Epidermal melanocyte (primary cell): ENCODE results near the gene SPTY2D1.
A peak's percentile ranks its signal among the peaks of the same experiment; 100 is the strongest.
"Not testable (repeated sequence)": the region's sequence is repeated elsewhere in the genome, so short reads cannot be mapped to it uniquely, and the experiment has no call there.

Source experiments
- DNase-seq: peaks from one replicate; pipeline ENCODE4 v3.0.0; 2011; ENCODE audit warnings: low spot score; ENCODE audit not compliant: insufficient read length

Gene SPTY2D1, protein sequence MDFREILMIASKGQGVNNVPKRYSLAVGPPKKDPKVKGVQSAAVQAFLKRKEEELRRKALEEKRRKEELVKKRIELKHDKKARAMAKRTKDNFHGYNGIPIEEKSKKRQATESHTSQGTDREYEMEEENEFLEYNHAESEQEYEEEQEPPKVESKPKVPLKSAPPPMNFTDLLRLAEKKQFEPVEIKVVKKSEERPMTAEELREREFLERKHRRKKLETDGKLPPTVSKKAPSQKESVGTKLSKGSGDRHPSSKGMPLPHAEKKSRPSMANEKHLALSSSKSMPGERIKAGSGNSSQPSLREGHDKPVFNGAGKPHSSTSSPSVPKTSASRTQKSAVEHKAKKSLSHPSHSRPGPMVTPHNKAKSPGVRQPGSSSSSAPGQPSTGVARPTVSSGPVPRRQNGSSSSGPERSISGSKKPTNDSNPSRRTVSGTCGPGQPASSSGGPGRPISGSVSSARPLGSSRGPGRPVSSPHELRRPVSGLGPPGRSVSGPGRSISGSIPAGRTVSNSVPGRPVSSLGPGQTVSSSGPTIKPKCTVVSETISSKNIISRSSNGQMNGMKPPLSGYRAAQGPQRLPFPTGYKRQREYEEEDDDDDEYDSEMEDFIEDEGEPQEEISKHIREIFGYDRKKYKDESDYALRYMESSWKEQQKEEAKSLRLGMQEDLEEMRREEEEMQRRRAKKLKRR

DNA sequence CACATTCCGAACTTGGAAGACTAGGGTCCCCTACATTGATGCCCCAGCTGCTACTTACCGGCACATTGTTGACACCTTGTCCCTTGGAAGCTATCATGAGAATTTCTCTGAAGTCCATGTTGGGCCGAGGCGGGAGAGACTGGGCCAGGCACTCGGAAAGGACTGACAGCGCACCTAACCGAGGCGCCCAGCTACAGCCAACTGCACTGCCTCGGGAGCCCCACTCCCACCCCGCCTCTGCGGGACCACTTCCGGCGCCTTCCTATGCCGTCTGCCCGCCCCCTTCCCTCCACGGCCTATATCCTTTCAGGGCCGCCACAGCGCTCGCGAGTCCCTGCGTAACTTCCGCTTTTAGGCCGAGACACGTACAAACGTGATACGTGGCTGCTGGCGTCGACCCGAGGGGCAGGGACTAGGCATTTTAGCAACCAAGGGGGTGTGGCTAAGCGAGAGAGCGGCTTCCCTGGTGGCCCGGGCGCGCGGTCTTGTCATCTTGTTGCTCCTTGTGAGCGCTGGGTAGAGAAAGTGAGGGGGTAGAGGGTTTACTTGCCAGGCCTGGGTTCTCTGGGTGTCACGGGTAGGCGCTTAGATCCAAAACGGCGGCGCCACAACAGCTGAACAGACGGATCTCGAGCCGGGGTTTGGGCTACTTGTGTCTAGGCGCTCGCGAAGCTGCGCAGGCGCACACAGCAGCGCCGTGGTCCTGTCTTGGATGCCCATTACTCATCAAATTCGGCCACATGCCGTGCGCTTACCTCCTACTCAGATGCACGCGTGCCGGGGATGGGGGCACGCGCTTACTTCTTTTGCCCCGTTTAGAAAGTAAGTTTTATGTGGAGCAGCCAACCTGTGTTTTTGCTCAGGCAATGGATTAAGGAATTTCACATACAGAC lies at the start of gene SPTY2D1:
Gene SPTY2D1 (minus strand): TSS at position 203 of the 893 bp plus-strand sequence. CDS start 85 bp downstream, at position 118.
- DNase-seq = peak; percentile 88

DNA sequence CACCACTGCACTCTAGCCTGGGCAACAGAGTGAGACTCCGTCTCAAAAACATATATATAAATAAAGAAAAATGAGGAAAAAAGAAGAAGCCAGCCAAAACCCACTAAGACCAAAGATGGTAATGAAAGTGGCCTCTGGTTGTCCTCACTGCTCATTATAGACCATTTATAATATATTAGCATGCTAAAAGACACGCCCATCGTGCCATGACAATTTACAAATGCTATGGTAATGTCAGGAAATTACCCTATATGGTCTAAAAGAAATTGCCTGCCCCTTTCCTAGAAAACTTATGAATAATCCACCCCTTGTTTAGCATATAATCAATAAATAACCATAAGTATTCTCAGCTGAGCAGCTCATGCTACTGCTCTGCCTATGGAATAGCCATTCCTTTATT lies 48.3 kb upstream of the SPTY2D1 start:
- no peak for DNase-seq

DNA sequence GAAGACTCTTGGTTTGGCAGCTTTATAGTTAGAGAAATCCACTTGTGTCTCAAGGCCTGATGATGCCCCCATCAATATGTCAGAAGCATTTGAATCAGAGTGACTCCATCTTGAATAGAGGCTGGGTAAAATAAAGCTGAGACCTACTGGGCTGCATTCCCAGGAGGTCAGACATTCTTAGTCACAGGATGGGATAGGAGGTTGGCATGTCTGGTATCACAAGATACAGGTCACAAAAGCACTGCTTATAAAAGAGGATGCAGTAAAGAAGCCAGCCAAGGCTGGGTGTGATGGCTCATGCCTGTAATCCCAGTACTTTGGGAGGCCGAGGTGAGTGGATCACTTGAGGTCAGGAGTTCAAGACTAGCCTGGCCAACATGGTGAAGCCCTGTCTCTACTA lies 47.8 kb upstream of the SPTY2D1 start:
- not testable (repeated sequence) for DNase-seq

DNA sequence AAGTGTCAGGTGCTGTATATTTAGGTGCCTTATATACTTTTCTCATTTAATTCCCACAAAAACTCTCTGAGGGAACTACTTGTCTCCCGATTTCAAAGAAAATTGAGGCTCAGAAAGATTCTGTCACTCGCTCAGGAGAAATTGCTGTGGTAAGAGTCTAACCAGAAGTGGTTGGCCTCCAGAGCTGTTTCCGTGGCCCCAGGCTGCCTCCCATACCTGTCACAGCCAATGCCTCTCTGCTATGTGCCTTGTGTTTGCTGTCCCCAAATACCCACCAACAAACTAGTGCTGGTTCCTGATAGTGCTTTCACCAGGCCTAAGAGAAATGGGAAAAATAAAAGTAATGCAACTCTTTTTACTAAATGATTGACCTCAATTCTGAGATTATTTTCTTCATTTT lies 43.4 kb upstream of the SPTY2D1 start:
- DNase-seq = no peak

DNA sequence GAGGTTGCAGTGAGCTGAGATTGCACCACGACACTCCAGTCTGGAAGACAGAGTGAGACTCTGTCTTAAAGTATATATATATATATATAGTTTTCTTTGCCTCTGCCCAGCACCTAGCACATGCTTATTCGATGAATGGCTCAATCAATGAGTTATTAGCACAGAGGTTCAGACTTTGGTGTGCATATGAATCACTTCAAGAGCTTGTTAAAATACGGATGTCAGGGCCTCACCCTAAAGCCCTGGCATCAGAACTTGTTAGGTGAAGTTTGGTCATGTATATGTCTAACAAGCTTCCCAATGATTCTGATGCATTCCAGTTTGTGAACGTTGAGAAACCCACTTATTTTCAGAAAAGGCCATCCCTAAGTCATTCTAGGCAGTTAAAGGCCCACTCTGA lies 42.7 kb upstream of the SPTY2D1 start:
- DNase-seq = no peak

DNA sequence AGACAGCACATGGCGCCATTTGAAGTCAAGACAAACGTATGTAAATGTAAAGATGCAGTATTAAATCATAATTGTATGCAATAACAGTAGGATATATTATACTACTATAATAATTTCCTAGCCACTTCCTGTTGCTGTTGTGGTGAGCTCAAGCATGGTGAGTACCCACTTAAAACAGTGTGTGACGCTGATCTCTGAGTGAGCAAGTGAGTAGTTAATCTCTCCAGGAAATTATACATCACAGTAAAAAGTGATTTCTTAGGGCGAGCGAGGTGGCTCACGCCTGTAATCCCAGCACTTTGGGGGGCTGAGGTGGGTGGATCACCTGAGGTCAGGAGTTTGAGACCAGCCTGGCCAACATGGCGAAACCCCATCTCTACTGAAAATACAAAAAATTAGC lies 38.1 kb upstream of the SPTY2D1 start:
- DNase-seq = not testable (repeated sequence)

DNA sequence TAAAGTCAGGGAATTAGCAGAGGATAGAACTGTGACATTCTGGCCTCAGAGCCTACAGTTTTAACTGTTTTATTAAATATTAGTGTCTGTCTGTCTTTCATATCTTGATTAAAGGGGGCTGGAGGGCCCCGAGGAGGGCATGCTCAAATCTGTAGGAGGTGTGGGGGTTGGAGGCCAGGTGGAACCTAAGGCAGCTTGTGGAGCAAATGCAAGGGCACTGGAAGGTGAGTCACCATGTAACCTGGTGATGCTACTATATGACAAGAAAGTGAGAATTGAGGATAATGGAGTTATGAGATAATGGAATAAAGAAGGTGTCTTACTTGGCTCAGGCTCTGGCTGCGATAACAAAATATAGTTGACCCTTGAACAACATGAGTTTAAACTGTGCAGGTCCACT lies 37.1 kb upstream of the SPTY2D1 start:
- no peak for DNase-seq

DNA sequence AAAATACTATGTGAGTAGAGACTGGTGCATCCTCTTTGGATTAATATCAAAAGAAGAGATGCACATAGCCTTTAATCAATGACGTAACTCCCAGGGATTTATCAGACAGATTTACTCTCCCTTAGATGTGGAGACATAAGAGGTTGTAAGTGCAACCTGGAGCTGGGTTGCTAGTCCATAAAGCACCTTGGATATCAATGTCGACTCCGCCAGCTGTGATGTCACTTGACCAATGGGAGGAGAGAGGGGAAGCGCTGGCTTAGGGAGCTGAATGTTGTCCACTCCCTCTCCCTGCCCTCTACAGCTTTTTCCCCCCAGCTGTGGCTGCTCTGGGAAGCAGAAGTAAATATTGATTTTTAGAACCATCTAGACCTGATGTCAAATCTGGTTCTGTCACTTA lies 35.6 kb upstream of the SPTY2D1 start:
- no peak for DNase-seq

DNA sequence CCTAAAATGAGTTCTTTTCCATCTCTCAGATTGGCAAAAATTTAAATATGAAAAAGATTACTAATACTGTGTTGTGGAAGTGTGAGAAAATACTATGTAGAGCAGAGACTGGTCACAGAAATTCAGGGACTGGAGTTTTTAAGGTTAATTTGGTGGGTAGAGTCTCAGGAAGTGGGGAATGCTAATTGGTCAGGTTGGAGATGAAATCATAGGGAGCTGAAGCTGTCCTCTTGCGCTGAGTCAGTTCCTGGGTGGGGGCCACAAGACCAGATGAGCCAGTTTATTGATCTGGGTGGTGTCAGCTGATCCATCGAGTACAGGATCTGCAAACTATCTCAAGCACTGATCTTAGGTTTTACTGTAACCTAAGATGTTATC lies 35.1 kb upstream of the SPTY2D1 start:
- DNase-seq = no peak

DNA sequence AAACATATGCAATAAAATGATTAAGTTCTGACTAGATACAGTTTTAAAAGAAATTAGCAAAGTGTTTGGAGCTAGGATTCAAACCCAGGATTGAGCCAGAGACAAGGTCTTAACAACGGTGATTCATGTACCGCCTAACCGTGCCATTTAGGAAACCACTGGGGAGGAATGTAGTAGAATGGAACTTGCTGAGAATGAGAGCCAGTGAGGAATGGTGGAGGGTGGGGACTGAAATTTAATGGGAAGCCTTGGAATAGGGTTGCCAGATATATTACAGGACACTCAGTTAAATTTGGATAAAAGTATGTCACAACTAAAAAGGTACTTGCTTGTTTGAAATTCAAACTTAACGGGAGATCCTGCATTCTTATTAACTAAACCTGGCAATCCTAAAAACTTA lies 34.0 kb upstream of the SPTY2D1 start:
- DNase-seq = no peak

DNA sequence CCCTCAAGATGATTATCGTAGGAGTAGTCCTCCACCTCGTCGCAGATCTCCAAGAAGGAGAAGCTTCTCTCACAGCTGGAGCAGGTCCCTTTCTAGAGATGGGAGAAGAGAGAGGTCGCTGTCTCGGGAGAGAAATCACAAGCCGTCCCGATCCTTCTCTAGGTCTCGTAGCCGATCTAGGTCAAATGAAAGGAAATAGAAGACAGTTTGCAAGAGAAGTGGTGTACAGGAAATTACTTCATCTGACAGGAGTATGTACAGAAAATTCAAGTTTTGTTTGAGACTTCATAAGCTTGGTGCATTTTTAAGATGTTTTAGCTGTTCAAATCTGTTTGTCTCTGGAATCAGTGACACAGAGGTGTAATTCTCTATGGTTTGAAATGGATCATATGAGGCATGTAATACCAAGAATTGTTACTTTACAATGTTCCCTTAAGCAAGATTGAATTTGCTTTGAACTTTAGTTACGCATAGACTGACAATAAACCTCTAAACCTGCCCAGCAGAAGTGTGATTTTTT lies 31.3 kb upstream of the SPTY2D1 start:
- DNase-seq = not testable (repeated sequence)

DNA sequence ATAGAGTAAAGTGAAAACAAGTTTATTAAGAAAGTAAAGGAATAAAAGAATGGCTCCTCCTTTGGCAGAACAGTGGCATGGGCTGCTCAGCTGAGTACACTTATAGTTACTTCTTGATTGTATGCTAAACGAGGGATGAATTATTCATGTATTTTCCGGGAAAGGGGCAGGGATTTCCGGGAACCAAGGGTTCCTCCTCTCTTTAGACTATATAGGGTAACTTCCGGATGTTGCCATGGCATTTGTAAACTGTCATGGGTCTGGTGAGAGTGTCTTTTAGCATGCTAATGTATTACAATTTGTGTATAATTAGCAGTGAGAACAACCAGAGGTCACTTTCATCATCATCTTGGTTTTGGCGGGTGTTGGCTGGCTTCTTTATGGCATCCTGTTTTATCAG lies 23.5 kb upstream of the SPTY2D1 start:
- DNase-seq = no peak

DNA sequence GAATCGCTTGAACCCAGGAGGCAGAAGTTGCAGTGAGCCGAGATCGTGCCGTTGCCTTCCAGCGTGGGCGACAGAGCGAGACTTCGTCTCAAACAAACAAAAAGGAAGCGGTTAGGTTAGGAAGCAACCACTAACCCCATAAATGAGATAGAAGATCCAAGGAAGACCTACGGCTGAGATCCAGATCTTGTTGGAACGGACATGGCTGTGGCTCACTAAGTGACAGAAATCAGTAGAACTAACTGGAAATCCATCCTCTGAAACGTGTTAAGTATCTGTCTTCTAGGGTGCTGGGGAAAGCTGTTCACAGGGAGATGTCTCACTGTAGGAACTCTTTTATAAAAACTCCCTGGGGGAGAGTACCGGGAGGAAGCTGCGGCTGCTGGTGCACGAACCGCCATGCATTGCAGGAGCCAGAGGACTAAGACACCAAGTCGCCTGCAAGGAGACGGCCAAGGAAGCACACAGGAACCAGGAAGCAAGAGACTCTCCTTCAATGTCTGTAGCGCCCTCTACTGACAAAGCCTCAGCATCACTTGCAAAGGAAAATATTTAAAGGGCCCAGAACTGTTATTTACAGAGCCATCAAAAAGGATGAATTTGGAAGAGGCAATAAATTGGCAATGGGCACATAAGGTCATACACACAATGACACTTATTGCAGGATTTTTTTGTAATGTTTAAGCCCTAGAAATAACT lies 16.9 kb upstream of the SPTY2D1 start:
- DNase-seq = peak; percentile 49

DNA sequence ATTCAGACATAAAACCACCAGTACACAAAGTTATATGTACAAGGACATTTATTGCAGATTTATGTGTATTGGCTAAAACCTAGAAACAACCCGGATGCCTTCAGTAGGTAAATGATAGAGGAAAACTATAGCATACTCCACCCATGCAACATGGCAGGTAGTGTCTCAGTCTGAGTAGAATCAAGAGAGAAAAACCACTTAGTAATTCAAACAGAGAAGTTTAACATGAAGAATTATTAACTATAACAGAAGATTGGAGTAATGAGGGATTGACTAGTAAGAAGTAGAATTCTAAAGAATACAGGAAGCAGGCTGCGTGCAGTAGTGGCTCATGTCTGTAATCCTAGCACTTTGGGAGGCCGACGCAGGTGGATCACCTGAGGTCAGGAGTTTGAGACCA lies 16.2 kb upstream of the SPTY2D1 start:
- DNase-seq = no peak

DNA sequence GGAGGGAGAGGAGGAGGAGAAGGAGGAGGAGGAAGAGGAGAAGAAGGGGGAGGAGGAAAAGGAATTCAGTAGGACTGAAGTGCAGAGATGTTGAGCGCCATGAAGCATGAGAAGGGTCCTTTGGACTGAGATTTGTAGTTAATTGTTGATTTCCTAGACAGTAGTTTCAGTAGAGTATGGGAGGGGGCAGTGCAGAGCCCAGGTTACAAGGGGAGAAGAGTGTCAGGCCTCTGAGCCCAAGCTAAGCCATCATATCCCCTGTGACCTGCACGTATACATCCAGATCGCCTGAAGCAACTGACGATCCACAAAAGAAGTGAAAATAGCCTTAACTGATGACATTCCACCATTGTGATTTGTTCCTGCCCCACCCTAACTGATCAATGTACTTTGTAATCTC lies 8.9 kb upstream of the SPTY2D1 start:
- not testable (repeated sequence) for DNase-seq

DNA sequence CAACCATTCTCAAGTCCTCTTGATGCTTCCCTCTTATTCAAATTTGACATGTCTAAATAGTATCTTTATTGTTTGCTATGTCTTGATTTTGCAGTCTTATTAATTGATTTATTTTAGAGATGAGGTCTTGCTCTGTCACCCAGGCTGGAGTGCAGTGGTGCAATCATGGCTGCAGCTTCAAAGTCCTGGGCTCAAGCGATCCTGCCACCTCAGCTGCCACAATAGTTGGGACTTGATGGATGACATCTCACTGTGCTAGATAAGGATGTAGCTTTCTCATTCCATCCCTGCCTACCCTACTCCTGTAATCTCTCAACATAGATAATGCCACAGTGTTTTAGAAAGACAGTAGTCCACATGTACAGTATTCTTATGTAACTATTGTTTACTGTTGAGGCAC lies 7.5 kb upstream of the SPTY2D1 start:
- no peak for DNase-seq

DNA sequence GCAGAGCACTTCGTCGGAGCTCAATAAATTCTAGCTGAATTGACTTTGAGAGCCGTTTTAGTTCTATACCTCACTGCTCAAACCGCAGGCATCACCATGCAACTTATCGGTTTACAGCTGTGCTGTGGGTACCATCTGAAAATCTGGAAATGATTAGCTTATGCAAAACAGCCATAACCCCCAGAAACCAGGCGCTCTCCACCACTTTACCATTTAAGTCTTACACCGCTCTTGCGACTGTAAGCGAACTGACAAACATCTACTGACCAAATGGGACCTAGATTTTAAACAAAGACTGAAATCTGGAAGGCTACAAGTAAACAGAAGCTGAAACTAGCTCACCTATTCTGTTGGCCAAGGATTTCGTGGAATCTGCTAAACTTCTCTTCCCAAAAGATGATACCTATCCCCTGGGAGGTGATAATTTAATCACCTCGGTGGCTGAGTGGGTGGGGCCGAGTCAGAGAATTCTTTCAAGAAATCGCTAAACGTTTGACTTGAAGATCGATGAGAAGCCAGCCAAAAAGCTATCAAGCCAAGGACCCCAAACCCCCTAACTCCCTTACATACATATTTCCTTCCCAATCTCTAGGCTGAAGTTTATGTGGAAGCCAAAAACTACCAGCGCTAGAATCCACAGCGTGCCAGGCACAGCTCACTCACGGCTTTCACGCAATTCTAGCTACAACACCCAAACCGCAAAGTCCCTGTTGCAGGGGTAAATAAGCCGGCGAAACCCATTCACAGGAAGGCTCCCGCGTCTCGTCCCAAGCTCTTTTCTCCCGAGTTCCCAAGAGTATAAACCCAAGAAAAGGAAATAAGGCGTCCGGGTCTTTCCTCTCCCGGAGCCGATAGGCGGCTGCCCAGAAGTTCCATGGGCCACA lies 644 bp downstream of the SPTY2D1 start:
- DNase-seq = no peak

DNA sequence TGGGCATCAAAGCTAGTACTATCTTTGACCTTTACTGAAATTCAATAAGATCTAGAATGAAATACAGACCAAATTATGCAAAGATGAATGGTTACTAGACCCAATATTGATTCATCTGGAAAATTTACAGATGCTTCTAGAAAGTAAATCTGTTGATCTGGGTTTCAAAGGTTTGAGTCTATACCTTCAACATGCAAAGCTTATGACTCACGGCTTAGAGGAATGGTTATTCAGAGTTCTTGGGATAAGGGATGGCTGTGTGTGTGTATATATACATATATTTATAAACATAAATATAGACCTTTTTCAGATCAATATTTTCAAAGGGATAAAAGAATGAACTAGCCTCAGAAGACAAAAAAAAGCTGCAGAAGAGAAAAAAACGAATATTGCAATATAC lies 1.3 kb downstream of the SPTY2D1 start:
- DNase-seq = no peak

DNA sequence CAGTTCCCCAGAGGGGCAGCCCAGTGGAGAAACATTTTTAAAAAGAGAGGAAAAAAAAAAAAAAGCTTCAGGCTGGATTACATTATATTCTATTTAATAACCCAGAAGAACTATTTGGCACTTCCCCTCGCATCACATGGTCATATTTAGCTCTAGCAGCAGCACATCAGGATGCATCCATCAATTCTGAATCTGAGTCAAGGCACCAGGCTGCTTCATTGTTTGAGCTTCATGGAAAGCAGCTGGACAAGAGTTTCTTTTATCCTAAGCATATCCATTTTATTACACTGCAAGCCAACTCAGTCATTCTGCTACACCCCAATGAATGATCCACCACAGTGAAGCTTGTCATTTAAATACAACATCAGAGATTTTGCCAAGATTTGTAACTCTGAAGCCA lies 10.0 kb downstream of the SPTY2D1 start:
- DNase-seq = no peak

DNA sequence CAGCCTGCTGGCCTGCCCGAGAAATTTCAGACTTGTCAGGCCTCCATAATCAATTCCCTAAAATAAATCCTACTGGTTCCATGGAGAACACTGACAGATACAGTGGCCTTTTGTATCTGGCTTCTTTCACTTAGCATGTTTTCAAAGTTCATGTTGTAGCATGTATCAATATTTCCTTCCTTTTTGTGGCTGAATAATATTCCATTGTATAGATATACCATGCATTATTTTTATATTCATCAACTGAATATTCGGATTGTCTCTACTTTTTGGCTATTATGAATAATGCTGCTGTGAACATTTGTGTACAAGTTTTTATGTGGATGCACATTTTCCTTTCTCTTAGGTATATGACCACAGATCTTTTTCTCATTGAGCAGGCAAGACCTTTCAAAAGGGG lies 10.4 kb downstream of the SPTY2D1 start:
- no peak for DNase-seq
